Body of pancreas (tissue), 4 donors: ENCODE results near the gene PTPRM.

ENCODE experiments used
- POLR2A ChIP-seq, 3 donors: fragments of 450-650 bp; IDR thresholded peaks; one replicate each; pipeline ENCODE4 v1.6.1; 2016; ENCODE audit warnings: antibody characterized with exemption in 3 of 3, mild to moderate bottlenecking in 2 of 3
- TF ChIP-seq, protein P1 (sequence below), 7 experiments: fragments of 450-650 bp in 4 of 7; fragments of 200-600 bp in 3 of 7; sonication (generic) in 3 of 7; IDR thresholded peaks; one replicate each; pipeline ENCODE4 v1.5.1; 2016 to 2019; ENCODE audit warnings: antibody characterized with exemption in 7 of 7

DNA sequence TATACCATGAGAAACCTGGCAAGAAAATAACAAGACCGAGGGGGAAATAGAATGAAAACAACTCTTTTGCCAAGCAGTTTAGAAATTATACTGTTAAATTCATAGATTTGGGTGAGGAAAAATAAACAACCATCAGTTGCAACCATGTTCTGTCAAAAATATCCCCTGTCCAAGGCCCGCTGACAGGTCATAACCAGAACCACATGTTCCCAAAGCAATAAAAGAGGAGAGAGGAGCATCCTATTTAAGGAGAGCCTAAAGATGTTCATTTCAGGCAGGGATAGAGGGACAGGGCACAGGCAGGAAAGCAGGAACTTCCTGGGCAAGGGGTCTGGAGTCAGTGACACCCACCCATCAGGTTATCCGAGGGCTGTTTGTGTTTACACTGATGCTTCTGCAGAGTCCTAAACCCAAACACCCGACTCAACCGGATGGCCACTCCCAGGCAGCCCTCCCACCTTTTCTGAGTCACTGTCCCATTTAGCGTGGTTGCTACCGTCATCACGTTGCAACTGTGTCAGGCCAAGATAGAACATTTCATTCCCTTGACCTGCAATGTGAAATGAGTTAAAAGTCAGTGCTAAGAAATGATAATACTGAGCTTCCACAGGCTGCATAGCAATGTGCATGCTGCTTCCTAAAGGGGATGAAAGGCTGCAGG lies 573.9 kb downstream of the PTPRM start:
- no peak for TF ChIP-seq POLR2A (IDR thresholded peaks at IDR 0.05)
- TF ChIP-seq, protein P1, sequence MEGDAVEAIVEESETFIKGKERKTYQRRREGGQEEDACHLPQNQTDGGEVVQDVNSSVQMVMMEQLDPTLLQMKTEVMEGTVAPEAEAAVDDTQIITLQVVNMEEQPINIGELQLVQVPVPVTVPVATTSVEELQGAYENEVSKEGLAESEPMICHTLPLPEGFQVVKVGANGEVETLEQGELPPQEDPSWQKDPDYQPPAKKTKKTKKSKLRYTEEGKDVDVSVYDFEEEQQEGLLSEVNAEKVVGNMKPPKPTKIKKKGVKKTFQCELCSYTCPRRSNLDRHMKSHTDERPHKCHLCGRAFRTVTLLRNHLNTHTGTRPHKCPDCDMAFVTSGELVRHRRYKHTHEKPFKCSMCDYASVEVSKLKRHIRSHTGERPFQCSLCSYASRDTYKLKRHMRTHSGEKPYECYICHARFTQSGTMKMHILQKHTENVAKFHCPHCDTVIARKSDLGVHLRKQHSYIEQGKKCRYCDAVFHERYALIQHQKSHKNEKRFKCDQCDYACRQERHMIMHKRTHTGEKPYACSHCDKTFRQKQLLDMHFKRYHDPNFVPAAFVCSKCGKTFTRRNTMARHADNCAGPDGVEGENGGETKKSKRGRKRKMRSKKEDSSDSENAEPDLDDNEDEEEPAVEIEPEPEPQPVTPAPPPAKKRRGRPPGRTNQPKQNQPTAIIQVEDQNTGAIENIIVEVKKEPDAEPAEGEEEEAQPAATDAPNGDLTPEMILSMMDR (IDR thresholded peaks at IDR 0.05) = no peak
